ENCODE measurements around the gene NAT14.

The NAT14 gene

DNA sequence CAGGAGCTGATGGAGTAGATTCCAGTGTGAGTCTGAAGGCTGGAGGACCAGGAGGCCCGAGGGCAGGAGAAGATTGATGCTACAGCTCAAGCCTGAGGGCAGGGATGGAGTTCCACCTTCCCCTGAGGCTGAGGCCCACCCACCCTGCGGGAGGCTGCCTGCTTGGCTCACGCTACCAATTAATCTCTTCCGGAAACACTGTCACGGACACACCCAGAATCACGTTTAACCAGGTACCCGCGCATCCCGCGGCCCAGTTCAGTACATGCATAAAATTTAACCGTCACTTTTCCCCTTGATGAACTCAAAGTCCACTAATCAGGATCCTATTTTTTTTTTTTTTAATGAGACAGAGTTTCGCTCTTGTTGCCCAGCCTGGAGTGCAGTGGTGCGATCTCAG, 13.7 kb upstream of the NAT14 start:
- DNase-seq (ENCODE audit: low spot score), result no peak

DNA sequence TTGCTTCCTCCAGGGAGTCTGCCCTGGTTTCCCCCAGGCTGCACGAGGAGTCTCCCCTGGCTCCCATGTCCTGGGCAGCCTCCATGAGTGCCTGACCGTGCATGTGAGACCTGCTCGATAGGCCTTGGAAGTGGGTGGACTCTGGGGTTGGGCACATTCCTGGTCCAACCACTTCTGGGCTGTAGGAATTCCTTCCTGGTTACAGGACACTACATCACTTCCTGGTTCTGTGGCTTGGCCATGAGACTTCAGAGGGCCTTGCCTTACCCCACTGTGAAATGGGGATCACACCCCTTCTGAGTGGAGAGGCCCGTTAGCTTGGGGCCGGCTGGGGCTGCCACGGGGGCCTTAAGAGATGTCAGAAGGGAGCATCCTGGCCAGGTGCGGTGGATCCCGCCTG, 12.5 kb upstream of the NAT14 start:
- DNase-seq (ENCODE audit: low spot score), result no peak

DNA sequence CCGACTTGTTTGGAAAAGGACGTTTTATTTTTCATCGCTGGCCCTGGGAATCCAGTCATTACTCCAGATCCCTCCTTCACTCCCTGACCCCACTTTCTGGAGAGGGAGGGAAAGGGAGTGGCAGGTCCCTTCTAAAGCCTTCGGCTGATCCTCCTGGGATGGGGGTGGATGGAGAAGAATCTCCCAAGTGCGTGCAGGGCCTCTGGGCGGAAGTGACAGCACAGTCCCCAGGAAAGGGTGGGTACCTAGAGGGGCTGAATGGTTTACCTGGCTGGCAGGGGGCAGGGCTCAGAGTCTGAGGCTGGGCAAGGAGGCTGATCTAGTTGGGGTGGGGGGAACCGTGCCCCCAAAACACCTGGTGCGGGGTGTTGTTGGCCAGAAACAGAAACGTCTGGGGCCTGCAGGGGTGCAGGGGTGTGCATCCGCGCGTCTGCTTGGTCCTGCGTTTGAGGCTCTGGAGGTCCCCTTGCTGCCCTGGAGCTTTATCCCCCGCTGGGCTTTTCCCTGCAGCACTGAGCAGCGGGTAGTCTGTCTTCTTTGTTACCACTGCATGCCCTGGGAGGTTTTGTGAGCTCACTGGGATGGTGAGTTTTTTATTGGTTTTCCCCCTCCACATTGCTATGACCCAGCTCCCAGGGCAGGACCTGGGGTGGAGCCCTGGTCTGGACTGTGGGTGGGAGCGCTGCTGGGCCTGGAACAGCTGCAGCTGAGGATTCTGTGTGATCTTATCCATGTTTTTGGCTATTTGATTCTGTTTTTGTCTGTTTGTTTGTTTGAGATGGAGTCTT, 11.6 kb upstream of the NAT14 start:
- no peak for DNase-seq (ENCODE audit: low spot score)

DNA sequence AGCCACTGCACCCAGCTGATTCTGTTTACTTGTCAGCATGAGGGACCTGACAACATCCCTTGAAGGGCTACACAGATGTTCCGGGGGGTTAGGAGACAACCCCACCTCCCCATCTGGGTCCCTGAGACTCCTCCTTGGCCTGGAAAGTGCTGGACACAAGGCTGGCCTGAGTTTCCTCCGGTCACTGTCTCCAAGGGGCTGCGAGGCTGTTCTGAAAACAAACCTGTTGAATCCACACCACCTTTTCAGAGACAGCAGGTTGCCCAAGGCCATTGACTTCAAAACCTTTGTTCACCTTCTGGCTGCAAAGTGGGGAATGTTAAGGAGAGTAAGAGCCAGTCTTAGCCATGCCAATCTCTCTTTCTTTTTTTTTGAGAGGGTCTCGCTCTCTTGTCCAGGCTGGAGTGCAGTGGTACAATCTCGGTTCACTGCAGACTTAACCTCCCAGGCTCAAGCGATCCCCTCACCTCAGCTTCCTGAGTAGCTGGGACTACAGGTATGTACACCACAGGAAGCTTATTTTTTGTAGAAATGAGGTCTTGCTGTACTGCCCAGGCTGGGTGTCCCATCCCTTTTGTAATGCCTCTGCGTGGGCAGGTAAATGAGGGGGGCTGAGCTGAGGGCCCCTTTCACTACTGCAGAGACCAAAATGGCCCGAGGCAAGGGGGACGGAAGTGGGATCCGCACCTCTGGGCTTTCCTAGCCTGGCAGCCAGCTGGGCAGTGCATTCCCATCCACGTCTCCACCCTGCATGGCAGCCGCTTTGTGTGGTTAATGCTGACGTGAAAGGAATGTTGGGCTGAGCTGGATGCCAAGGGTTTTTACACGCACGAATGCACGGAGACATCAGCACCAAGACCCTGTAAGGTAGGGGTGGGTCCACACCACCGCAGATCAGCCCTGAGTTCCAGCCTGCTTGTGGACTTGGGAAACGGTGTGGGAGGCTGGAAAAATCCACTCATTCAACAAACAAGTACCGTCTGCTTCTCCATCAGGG, 10.4 kb upstream of the NAT14 start:
- no peak for DNase-seq (ENCODE audit: low spot score)

DNA sequence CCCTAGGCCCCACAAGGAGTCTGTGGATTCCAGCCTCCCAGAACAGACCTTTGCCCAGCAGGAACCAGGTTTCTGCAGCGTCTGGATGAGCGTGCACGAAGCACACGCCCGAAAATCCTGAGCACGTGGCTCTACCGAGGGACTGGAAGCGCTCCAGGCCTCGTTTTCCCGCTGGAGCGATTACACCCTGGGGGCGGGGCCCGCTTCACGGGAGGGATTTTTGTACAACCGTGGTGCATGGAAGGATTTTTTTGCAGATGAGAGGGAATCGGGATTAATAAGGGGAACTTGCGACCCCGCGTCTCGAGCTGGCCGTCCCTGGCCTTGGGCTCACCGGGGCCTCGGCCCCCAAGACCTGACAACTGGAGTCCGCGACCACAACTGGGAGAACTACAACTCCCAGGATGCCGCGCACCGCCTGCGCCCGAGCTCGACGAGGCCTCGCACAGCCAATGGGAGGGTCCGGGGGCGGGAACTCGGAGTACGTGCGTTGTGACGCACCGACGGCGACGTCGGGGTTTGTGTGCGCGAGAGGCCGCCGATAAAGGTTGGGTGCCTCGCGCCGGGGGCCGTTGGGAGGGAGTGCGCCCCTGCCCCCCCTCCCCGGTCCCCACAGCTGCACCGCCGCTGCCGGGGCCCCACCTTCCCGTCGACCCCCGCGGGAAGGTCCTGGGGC, 8.8 kb upstream of the NAT14 start, which contains the start of gene ZNF628:
Gene ZNF628, plus strand, starts transcription at position 518 of the 676 bp plus-strand sequence. CDS start 3,294 bp downstream, outside the sequence.
- peak; percentile 96 for DNase-seq (ENCODE audit: low spot score)

DNA sequence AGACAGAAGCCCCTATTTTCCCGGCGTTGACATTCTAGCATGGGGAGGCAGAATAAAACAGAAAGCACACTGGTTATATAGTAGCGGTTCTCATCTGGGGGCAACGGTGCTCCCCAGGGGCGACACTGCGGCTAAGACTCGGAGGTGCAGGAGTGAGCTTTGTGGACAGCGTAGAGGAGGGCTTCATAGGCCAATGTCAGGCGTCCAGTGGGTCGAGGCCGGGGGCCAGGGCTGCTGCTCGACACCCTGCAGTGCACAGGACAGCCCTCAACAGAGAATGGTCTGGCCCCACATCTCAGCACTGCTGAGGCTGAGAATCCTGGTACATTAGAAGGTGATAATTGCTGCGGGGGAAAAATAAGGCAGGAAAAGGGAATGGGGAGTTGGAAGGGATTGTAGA, 7.1 kb upstream of the NAT14 start:
- no peak for DNase-seq (ENCODE audit: low spot score)

DNA sequence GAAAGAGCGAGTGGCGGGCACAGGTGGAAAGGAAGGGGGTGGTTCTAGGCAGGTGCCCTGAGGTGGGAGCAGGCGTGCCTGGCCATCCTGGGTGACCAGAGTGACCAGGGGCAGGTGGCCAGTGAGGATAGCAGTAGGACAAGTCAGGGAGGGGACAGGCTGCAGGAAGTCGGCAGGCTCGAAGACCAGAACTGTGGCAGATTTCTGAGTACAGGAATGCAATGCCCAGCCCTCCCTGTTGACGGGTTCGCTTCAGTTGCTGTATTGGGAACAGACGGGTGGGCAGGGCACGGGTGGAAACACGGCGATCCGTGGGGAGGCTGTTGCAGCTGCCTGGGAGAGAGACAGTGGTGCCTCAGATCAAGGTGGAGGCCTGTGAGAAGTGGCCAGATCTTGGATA, 6.6 kb upstream of the NAT14 start:
- no peak for DNase-seq (ENCODE audit: low spot score)

DNA sequence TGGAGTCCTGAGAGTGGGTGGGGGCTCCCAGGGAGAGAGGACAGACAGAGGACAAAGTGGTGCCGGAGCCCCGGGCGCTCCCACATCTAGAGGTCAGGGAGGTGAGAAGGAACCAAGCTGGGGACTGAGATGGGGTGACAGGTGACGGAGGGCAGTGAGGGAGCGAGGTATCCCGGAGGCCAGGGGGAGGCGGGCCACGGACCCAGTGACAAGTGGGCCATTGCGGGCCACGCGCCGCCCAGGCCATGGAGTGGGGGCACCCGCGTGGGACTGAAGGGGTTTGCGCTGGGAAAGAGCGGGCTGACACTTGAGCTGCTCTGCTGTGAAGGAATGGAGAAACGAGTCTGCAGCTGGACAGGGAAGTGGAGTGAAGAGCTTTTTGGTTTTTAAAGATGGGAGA, 5.9 kb upstream of the NAT14 start:
- no peak for DNase-seq (ENCODE audit: low spot score)

DNA sequence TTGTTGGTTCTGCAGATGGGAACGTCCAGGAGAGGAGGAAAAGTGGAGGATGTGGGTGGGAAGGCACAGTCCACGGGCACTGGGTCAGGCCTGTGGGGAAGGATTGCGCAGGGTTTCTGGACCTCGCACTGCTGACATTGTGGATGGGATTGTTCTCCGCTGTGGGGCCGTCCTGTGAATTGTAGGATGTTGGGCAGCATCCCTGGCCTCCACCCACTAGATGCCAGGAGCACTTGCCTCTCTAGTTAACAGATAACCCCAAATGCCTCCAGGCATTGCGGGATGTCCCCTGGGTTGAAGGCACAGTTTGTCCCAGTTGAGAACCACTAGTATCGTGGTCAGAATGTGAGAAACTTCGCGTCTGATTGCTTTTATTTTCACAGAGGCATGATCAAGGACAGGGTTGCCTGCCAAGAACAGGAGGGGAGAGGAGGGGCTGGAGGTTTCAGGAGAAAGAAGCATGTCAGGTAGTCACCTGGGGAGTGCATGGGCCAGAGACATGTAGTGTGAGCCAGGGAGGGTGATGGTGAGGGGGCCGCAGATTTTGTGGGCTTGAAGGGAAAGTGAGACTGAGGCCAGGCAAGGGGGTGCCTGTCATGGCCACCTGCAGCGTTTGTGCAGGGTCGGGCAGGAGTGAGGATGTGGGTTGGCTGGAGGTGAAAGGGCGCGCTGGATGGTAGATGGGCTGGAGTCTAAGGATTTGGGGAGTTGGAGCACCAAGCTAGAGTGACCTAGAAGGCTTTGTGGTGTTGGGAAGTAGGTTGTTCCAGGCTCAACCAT, 5.3 kb upstream of the NAT14 start:
- no peak for DNase-seq (ENCODE audit: low spot score)

DNA sequence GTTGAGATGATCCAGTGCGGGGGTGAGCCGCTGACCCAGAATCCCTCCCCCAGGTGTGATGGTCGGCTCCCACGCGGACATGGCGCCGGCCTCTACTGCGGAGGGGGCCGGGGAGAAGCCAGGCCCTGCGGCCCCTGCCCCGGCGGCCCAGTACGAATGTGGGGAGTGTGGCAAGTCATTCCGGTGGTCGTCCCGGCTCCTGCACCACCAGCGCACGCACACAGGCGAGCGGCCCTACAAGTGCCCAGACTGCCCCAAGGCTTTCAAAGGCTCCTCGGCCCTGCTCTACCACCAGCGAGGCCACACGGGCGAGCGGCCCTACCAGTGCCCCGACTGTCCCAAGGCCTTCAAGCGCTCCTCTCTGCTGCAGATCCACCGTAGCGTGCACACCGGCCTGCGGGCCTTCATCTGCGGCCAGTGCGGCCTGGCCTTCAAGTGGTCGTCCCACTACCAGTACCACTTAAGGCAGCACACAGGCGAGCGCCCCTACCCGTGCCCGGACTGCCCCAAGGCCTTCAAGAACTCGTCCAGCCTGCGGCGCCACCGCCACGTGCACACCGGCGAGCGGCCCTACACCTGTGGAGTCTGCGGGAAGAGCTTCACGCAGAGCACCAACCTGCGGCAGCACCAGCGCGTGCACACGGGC, 3.7 kb upstream of the NAT14 start:
- DNase-seq (ENCODE audit: low spot score), result no peak

DNA sequence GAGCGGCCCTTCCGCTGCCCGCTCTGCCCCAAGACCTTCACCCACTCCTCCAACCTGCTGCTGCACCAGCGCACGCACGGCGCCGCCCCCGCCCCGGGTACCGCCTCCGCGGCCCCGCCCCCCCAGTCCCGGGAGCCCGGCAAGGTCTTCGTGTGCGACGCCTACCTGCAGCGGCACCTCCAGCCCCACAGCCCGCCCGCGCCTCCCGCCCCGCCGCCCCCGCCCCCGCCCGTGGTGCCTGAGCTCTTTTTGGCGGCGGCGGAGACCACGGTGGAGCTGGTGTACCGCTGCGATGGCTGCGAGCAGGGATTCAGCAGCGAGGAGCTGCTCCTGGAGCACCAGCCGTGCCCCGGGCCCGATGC, 3.2 kb upstream of the NAT14 start:
- no peak for DNase-seq (ENCODE audit: low spot score)

DNA sequence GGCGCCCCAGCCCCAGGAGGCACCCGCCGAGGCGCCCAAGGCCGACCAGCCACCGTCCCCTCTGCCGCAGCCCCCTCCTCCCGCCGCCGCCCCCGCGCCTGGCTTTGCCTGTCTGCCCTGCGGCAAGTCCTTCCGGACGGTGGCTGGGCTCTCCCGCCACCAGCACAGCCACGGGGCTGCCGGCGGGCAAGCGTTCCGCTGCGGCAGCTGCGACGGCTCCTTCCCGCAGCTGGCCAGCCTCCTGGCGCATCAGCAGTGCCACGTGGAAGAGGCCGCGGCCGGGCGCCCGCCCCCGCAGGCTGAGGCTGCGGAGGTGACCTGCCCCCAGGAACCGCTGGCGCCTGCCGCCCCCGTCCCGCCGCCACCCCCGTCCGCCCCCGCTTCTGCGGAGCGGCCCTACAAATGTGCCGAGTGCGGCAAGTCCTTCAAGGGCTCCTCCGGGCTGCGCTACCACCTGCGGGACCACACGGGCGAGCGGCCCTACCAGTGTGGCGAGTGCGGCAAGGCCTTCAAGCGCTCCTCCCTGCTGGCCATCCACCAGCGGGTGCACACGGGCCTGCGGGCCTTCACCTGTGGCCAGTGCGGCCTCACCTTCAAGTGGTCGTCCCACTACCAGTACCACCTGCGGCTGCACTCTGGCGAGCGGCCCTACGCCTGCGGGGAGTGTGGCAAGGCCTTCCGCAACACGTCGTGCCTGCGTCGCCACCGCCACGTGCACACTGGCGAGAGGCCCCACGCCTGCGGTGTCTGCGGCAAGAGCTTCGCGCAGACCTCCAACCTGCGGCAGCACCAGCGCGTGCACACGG, 2.6 kb upstream of the NAT14 start:
- DNase-seq (ENCODE audit: low spot score), result no peak

DNA sequence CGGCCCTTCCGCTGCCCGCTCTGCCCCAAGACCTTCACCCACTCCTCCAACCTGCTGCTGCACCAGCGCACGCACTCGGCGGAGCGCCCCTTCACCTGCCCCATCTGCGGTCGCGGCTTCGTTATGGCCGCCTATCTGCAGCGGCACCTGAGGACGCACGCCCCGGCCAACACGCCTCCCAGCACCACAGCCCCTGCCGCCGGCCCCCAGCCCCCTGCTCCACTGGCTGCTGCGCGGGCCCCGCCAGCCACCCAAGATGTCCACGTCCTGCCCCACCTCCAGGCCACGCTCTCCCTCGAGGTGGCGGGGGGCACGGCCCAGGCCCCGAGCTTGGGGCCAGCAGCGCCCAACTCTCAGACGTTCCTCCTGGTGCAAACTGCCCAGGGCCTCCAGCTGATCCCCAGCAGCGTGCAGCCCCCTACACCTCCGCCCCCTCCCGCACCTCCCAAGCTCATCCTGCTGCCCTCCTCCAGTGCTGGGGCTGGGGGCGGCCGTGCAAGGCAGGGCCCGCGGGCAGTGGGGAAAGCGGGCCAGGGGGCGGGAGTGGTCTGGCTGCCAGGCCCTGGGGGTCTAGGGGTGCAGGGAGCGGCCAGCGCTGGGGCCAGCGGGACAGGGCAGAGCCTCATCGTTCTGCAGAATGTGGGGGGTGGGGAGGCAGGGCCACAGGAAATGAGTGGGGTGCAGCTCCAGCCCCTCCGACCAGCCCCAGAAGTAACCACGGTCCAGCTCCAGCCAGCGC, 1.9 kb upstream of the NAT14 start:
- DNase-seq (ENCODE audit: low spot score), result no peak

DNA sequence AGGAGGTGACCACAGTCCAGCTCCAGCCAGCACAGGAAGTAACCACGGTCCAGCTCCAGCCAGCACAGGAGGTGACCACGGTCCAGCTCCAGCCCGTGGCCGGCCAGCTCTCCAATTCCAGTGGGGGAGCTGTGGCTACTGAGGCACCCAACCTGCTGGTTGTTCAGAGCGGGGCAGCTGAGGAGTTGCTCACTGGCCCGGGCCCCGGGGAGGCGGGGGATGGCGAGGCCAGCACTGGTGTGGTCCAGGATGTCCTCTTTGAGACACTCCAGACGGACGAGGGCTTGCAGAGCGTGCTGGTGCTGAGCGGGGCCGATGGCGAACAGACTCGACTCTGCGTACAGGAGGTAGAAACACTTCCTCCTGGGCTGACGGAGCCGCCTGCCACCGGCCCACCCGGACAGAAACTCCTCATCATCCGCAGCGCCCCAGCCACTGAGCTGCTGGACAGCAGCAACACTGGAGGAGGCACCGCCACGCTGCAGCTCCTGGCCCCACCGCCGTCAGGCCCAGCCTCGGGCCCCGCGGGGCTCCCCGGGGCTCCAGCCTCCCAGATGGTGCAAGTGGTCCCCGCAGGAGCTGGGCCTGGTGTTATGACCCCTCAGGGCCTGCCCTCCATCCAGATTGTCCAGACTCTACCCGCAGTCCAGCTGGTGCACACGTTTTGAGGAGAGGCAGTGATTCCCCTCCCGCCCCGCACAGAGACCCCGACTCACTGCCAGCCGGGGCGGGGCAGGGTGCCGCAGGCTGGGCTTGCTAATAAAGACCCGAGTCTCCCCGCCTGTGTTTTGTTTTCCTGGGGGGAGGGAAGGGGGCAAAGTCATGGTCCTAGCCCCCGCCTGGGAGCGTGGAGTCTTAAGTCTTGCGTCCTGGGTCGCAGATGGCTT, 1.0 kb upstream of the NAT14 start:
- DNase-seq (ENCODE audit: low spot score), result peak; percentile 43

DNA sequence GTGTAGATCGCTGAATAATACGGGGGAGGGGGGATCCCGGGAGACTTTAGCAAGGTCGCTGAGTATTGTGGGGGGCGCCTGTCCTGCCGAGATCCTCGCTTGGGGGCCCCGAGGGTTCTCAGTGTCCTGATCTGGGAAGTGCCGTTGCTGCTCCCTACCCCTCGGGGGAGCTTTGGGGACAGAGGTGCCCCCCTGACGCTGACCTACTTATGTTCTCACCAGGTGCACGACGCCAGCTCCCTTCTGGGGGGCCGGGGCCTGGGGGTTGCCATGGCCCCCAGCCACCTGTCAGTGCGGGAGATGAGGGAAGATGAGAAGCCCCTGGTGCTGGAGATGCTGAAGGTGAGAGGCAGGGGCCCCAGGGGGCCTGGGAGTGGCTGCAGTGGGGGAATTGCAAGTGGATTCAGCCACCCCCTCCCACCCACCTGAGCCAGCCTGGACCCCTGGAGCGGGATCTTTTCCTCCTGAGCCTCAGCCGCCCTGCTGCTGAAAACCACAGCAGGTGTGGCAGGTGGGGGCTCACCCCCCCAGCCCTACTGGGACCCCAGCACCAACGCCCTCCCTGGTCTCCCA, 537 bp downstream of the NAT14 start:
- no peak for DNase-seq (ENCODE audit: low spot score)

DNA sequence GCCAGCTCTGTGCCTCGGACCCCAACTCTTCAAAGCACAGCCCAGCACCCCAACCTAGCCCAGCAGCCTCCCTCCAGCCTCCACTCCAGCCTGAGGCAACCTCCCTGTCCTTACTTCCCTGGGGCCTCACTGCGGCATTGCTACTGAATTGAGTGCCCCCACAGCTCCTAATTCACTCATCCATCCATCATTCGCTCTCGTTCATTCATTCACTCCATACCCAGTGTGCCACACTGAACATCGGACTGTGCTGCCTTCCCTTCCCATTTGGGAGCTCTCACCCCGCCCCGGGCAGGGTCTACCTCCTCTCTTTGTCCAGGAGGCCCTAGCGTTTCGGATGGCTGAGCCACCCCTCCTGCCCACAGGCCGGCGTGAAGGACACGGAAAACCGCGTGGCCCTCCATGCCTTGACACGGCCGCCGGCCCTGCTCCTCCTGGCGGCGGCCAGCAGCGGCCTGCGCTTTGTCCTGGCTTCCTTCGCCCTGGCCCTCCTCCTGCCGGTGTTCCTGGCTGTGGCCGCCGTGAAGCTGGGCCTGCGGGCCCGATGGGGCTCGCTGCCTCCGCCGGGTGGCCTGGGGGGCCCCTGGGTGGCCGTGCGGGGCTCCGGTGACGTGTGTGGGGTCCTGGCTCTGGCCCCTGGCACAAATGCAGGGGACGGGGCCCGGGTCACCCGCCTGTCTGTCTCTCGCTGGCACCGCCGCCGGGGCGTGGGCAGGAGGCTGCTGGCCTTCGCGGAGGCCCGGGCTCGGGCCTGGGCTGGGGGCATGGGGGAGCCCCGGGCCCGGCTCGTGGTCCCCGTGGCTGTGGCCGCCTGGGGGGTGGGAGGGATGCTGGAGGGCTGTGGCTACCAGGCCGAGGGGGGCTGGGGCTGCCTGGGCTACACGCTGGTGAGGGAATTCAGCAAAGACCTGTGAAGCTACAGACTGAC, 1.3 kb downstream of the NAT14 start:
- DNase-seq (ENCODE audit: low spot score), result peak; percentile 36
